ENCODE results near the gene NIP7.

The NIP7 gene

DNA sequence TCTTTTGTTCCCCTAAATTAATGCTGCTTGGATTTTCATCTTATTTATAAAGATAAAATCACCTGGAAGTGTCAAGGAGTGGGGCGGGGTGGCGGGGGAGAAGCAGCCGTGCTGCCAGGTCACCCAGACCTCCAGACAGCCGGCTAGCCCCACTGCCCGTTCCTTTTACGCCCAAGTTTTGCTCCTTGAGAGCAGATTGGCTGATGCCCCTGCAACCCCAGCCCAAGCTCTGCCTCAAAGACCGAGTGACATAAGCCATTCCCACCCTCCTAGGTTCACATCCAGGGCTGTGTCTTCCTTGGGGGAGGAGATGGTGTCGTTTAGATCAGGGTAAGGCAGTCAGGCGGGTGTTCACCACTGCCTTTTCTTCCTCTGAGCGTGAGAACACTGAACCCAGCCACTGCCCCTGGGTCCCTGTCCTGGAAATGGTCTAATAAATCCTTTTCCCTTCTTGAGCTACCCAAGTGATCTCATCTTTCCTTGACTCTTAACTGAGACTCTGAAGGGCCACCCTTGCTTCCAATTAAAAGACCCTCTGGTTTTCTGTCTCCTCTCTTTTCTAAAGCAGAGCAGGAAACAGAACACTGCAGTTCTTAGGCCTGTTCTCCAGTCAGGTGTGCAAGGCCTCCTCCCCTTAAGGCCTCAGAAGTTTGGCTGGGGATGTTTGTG is 14.9 kb upstream of the NIP7 start:
- no peaks in the 10 kb centered on the region for H3K9me3 Mint-ChIP-seq
- ATAC-seq, result no peak
- no peaks in the 10 kb centered on the region for H3K27me3 Mint-ChIP-seq
- H3K27ac Mint-ChIP-seq, result peak overlapping the region; percentile 30
- H3K4me3 Mint-ChIP-seq, result no peak overlapping the region
- H3K4me1 Mint-ChIP-seq, result peaks cover 55% of the 10 kb centered on the region
- peaks cover 45% of the 10 kb centered on the region for H3K36me3 Mint-ChIP-seq

- Mint-ChIP-seq H3K36me3 (peaks cover 42% of the 10 kb centered on the region), H3K27me3 (no peaks in the 10 kb centered on the region), H3K4me1 (peaks cover 59% of the 10 kb centered on the region), H3K27ac (peak overlapping the region; percentile 49), H3K9me3 (no peaks in the 10 kb centered on the region), H3K4me3 (no peak overlapping the region)
- no peak for ATAC-seq
Observed at GRCh38 chr16:69325784-69326171, 13.8 kb upstream of the NIP7 start.

DNA sequence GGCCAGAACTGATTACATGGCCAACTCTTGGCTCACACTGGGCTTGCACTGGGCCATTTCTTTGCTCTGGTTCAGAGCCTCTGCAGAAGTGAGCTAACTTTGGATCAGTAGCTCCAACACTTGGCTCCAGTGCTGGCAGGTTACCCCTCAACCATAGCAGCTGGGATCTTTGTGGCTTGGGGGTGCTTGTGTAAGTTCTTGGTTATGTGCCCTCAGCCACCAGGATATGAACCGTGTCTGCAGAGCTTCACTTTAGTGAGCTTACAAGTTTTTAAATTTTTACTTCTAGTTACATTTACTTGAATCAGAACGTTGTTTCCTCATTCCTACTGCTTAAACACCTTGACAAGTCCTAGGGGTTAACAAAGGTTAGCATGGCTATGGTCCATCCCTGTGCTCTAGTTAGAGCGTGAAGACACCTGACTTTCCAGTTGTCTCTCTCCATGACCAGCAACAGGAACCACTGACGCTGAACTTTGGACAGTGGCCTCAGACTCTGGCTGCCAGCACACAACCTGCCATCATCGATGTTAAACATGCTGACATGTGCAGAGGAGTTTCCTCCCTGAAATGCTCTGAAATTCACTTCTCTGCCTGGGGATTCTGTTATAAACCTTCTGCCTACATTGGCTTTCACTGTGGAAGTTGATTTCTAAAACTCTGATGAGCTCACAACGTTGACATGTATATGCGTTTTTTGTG is 13.2 kb upstream of the NIP7 start:
- ATAC-seq, result no peak
- no peaks in the 10 kb centered on the region for H3K27me3 Mint-ChIP-seq
- peaks cover 62% of the 10 kb centered on the region for H3K4me1 Mint-ChIP-seq
- H3K9me3 Mint-ChIP-seq, result no peaks in the 10 kb centered on the region
- H3K27ac Mint-ChIP-seq, result peak overlapping the region; percentile 49
- H3K36me3 Mint-ChIP-seq, result peaks cover 37% of the 10 kb centered on the region
- no peak overlapping the region for H3K4me3 Mint-ChIP-seq

- no peak for ATAC-seq
- peak overlapping the region; percentile 49 for H3K27ac Mint-ChIP-seq
- no peaks in the 10 kb centered on the region for H3K9me3 Mint-ChIP-seq
- H3K27me3 Mint-ChIP-seq, result no peaks in the 10 kb centered on the region
- peaks cover 37% of the 10 kb centered on the region for H3K36me3 Mint-ChIP-seq
- H3K4me1 Mint-ChIP-seq, result peaks cover 50% of the 10 kb centered on the region
- peak overlapping the region; percentile 21 for H3K4me3 Mint-ChIP-seq
Observed at GRCh38 chr16:69327585-69328310, 11.8 kb upstream of the NIP7 start.

DNA sequence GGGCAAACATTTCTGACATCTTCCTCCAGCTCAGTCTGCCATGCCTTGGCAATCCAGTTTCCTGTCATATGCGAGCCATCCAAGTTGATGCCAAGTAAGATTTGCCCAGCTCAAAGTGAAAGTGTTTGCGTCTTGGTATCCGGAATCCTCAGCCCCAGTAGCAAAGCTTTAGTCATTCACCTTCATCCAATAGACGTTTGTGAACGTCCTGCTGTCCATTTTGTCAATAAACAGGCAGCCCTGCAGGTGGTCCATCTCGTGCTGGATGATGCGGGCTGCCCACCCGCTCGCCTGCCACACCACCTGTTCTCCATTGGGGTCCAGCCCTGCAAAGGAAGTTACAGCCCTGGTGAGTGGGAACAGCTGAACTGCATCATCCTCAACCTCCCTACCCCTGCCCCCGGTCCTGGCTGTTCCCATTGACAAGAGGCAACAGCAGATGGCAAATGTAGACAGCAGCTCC is 10.7 kb upstream of the NIP7 start:
- Mint-ChIP-seq H3K27me3 (no peaks in the 10 kb centered on the region), H3K4me3 (peak overlapping the region; percentile 88), H3K36me3 (peaks cover 37% of the 10 kb centered on the region), H3K27ac (peak overlapping the region; percentile 60), H3K4me1 (peaks cover 50% of the 10 kb centered on the region), H3K9me3 (no peaks in the 10 kb centered on the region)
- no peak for ATAC-seq

GRCh38 chr16:69329369-69330285 is 9.9 kb upstream of the NIP7 start:
- Mint-ChIP-seq H3K4me1 (peaks cover 47% of the 10 kb centered on the region), H3K27ac (peak overlapping the region; percentile 60), H3K4me3 (peak overlapping the region; percentile 88), H3K36me3 (peaks cover 37% of the 10 kb centered on the region), H3K27me3 (no peaks in the 10 kb centered on the region), H3K9me3 (no peaks in the 10 kb centered on the region)
- peak; percentile 66 for ATAC-seq

GRCh38 chr16:69330286-69331109 is 9.1 kb upstream of the NIP7 start, which contains the start of gene PDF:
PDF (minus strand) TSS chr16:69330588; CDS start chr16:69330570, 18 bp downstream.
- Mint-ChIP-seq H3K4me1 (peaks cover 44% of the 10 kb centered on the region), H3K9me3 (no peaks in the 10 kb centered on the region), H3K27me3 (no peaks in the 10 kb centered on the region), H3K36me3 (peaks cover 37% of the 10 kb centered on the region), H3K27ac (peak within 1 kb of the TSS; percentile 72), H3K4me3 (peak within 1 kb of the TSS; percentile 88)
- peak; percentile 98 for ATAC-seq

DNA sequence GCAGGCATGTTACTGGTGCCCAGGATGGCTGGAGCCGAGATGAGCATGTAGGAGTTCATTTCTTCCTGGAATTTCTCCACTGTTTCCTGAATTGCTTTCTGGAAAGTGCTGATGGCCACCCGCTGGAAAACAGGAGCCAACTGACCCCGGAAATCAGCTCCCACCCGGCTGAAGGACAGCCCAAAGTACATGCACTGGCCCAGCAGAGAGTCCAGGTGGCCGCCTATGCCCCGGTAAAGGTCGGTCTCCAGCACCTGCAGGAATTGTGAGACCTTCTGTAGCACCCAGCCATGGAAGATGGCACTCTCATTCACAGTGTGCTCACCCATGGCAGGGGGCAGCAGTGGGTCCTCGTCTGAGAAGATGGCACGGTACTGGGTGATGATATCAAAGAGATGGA is 4.9 kb upstream of the NIP7 start:
- no peaks in the 10 kb centered on the region for H3K9me3 Mint-ChIP-seq
- H3K27ac Mint-ChIP-seq, result no peak overlapping the region
- peaks cover 38% of the 10 kb centered on the region for H3K36me3 Mint-ChIP-seq
- ATAC-seq, result no peak
- no peak overlapping the region for H3K4me3 Mint-ChIP-seq
- peaks cover 49% of the 10 kb centered on the region for H3K4me1 Mint-ChIP-seq
- H3K27me3 Mint-ChIP-seq, result no peaks in the 10 kb centered on the region

DNA sequence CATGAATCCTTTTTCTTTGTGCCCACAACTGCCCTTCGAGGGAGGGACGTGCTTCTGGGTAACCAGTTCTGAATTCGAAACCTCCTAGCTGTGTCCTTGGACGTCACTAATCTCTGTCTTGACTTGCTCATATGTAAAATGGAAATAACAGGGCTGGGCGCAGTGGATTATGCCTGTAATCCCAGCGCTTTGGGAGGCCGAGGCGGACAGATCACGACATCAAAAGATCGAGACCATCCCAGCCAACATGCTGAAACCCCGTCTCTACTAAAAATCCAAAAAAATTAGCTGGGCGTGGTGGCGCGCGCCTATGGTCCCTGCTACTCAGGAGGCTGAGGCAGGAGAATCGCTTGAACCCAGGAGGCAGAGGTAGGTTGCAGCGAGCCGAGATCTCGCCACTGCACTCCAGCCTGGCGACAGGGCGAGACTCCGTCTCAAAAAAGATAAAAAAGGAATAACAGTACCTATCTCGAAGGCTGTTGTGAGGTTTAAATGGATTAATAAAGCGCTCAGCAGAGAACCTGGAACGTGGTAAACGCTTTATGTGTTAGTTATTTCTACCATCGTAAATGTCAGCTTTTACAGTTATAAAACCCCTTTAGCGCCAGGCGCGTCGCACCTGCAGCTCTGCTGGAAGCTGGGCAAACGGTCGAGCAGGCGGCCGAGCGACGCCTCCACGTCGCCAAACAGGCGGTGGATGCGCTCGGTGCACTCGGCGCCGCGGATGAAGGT is 849 bp upstream of the NIP7 start:
- ATAC-seq, result no peak
- Mint-ChIP-seq H3K27me3 (no peaks in the 10 kb centered on the region), H3K36me3 (peaks cover 39% of the 10 kb centered on the region), H3K4me3 (peak overlapping the region; percentile 99), H3K27ac (peak overlapping the region; percentile 94), H3K4me1 (peaks cover 58% of the 10 kb centered on the region), H3K9me3 (no peaks in the 10 kb centered on the region)

DNA sequence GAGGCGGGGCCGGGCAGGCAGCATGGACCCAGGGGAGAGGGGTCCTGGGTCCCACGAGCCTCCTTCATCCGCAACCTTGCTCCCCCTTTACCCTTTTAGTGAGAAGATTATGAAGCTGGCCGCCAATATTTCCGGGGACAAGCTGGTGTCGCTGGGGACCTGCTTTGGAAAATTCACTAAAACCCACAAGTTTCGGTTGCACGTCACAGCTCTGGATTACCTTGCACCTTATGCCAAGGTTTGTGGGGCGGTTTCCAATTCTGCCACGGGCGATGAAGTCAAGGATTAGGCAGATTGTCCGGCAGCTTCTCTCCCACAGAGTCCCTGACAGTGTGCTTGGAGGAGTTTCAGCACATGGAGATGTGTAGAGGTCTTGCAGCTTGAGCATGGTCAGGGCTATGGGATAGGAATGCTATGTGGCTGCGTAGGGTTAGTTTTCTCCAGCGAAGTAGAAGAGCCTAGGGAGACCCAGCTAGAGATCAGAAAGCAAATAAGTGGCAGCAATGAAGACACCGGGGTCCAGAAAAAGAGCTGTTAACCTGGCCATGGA is 598 bp downstream of the NIP7 start:
- H3K27me3 Mint-ChIP-seq, result no peaks in the 10 kb centered on the region
- H3K4me1 Mint-ChIP-seq, result peaks cover 53% of the 10 kb centered on the region
- H3K27ac Mint-ChIP-seq, result peak overlapping the region; percentile 94

DNA sequence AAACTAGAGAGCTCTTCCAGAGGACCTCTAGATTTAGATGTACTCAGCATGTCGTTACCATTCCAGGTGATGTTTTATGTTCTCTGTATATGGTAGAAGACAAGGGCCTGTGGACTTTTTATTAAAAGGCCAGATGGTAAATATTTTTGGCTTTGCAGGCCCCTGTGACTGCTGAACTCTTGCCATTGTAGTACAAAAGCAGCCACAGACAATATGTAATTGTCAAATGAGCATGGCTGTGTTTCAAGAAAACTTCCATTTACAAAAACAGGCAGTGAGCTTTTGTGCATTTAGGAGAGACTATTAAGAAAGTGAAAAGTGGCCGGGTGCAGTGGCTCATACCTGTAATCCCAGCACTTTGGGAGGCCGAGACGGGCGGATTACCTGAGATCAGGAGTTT is 4.6 kb downstream of the NIP7 start:
- peaks cover 35% of the 10 kb centered on the region for H3K4me1 Mint-ChIP-seq

More for the DNA sequence above, 598 bp downstream of the NIP7 start:
- peaks cover 26% of the 10 kb centered on the region for H3K36me3 Mint-ChIP-seq
- peak overlapping the region; percentile 99 for H3K4me3 Mint-ChIP-seq
- ATAC-seq, result no peak
- H3K9me3 Mint-ChIP-seq, result no peaks in the 10 kb centered on the region

GRCh38 chr16:69345923-69346322 is 6.4 kb downstream of the NIP7 start:
- Mint-ChIP-seq H3K9me3 (no peaks in the 10 kb centered on the region), H3K4me1 (peaks cover 18% of the 10 kb centered on the region), H3K36me3 (peaks cover 24% of the 10 kb centered on the region), H3K4me3 (no peak overlapping the region), H3K27me3 (no peaks in the 10 kb centered on the region), H3K27ac (peak overlapping the region; percentile 51)
- ATAC-seq, result peak; percentile 75

More for the DNA sequence above, 4.6 kb downstream of the NIP7 start:
- no peak overlapping the region for H3K4me3 Mint-ChIP-seq
- H3K36me3 Mint-ChIP-seq, result peaks cover 28% of the 10 kb centered on the region
- no peak for ATAC-seq
- no peaks in the 10 kb centered on the region for H3K9me3 Mint-ChIP-seq
- H3K27me3 Mint-ChIP-seq, result no peaks in the 10 kb centered on the region
- H3K27ac Mint-ChIP-seq, result no peak overlapping the region

- H3K27ac Mint-ChIP-seq, result peak overlapping the region; percentile 65
- no peaks in the 10 kb centered on the region for H3K9me3 Mint-ChIP-seq
- no peak for ATAC-seq
- peaks cover 14% of the 10 kb centered on the region for H3K4me1 Mint-ChIP-seq
- peaks cover 23% of the 10 kb centered on the region for H3K36me3 Mint-ChIP-seq
- H3K4me3 Mint-ChIP-seq, result no peak overlapping the region
- H3K27me3 Mint-ChIP-seq, result no peaks in the 10 kb centered on the region
Observed at GRCh38 chr16:69346683-69347082, 7.1 kb downstream of the NIP7 start.
